Activated CD8-positive, alpha-beta T cell treated with anti-CD3 and anti-CD28 coated beads, Interleukin-2, amount 10 ng/mL, durations not matched to agents 7 days and 5 days (primary cell): ENCODE results near the gene KCTD7. TPM values are rescaled to one million over a fixed set of nuclear protein-coding genes. Genes with fewer than 3 reads are reported as not detected.
A peak's percentile ranks its signal among the peaks of the same experiment; 100 is the strongest.
"Not testable (repeated sequence)": the region's sequence is repeated elsewhere in the genome, so short reads cannot be mapped to it uniquely, and the experiment has no call there.

ENCODE experiments used
- ATAC-seq: fragments of 150-1000 bp; cut with Tn5 transposase; one replicate; pipeline ENCODE4 v1.10.0; 2021; ENCODE audit warnings: moderate library complexity
- CTCF ChIA-PET: fragments of 350-600 bp; sonication (Branson Sonifier 250); formaldehyde crosslinking; loops from one replicate; lab custom pipeline; 2021; ENCODE audit warnings: antibody characterized with exemption; lab: Charles Lee
- POLR2A ChIA-PET: fragments of 350-600 bp; sonication (Branson Sonifier 250); formaldehyde crosslinking; loops from one replicate; lab custom pipeline; 2021; ENCODE audit warnings: antibody characterized with exemption; lab: Charles Lee
- DNase-seq: peaks from one replicate; pipeline ENCODE4 v3.0.0-alpha.2; 2020
- H3K27ac Mint-ChIP-seq: one replicate; pipeline ENCODE4 v1.8.0; 2021; ENCODE audit warnings: mild to moderate bottlenecking, mixed read lengths
- H3K27me3 Mint-ChIP-seq: one replicate; pipeline ENCODE4 v1.8.0; 2021; ENCODE audit warnings: low read depth, mixed read lengths
- H3K36me3 Mint-ChIP-seq: one replicate; pipeline ENCODE4 v1.8.0; 2021; ENCODE audit warnings: low read depth, mixed read lengths
- H3K4me1 Mint-ChIP-seq: one replicate; pipeline ENCODE4 v1.8.0; 2021; ENCODE audit warnings: low read depth, mixed read lengths
- H3K4me3 Mint-ChIP-seq: one replicate; pipeline ENCODE4 v1.8.0; 2021; ENCODE audit warnings: mild to moderate bottlenecking, mixed read lengths
- H3K9me3 Mint-ChIP-seq: one replicate; pipeline ENCODE4 v1.8.0; 2022; ENCODE audit warnings: mixed read lengths; ENCODE audit not compliant: insufficient read depth
- total RNA-seq, 2 experiments: library from RNA; stranded (reverse); gene quantifications; one replicate each; pipeline ENCODE4 v1.2.3, GENCODE V29; 2021

KCTD7 gene
- total RNA-seq, 2 experiments from 2014 or later: 31.1 to 32.6 TPM

DNA sequence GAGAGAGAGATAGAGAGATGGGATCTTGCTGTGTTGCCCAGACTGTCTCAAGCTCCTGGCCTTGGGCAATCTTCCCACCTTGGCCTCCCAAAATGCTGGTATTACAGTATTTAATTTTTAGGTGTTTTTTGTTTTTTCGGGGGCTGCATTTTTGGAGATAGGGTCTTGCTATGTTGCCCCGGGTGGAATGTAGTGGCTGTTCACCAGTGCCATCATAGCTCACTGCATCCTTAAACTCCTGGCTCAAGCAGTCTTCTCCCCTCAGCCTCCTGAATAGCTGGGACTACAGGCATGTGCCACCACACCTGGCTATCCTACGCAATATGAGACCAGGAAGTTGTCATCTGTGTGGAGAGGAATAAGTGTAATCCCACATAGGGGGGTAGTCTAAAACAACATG, 42.4 kb downstream of the KCTD7 start:
- Mint-ChIP-seq H3K9me3 (no peaks in the 10 kb centered on the region), H3K4me1 (no peaks in the 10 kb centered on the region), H3K36me3 (no peaks in the 10 kb centered on the region), H3K27ac (no peak overlapping the region), H3K27me3 (no peaks in the 10 kb centered on the region), H3K4me3 (no peak overlapping the region)
- ATAC-seq (no peak), DNase-seq (no peak)
- CTCF ChIA-PET: no interaction called here
- POLR2A ChIA-PET: interaction anchor here (0.8 kb wide), 1 partner anchor 70 kb away, joined by 3 read pairs; the partner anchor contains the start of gene RABGEF1

DNA sequence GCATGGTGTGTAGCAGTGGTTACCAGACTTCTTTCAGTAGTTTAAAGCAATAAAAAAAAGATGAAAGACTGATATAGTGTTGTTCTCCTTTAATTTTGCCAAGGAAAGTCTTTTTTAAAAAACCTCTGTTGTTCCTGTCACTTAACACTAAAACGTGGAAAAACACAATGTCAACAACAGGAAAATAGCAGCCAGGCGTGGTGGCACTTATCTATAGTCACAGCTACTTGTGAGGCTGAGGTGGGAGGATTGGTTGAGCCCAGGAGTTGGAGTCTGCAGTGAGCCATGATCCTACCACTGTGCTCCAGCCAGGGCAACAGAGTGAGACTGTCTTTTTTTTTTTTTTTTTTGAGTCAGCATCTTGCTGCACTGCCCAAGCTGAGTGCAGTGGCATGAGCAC, 42.8 kb downstream of the KCTD7 start:
- POLR2A ChIA-PET, H3K4me1 Mint-ChIP-seq, CTCF ChIA-PET: not testable (repeated sequence)

DNA sequence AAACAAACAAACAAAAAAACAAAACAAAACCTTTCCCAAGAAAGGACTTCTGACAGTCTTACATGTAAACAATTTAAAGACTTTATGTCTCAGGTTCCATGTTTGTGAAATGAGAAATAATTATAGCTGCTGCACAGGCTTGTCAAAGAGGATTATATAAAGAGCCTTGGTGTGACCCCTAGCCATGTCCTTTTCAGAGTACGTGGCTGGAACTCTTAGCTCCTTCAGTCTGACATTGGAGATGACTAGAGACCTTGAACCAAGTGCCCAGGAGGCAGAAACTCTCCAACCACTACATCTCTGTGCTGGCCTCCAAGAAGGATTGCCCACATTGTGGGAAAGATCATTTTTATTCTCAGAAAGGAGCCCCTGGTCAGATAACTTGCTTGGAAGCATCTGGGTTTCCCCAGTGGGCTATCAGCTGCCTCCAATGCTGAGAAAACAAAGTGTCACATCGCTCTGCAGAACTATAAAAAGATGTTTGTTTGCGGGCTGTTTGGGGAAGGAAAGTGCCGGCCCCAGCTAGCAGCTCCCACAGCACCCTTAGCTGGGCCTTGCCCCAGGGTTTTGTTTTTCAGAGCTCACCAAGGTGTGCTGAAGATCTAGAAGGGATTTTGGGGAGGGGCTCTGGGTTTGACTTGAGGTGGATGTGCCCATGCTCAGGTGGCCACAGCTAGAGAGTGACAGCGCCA, 43.9 kb downstream of the KCTD7 start:
- CTCF ChIA-PET, H3K4me3 Mint-ChIP-seq, H3K27ac Mint-ChIP-seq, POLR2A ChIA-PET, H3K36me3 Mint-ChIP-seq, DNase-seq, H3K4me1 Mint-ChIP-seq, ATAC-seq, H3K9me3 Mint-ChIP-seq, H3K27me3 Mint-ChIP-seq: not testable (repeated sequence)

More for the DNA sequence above, 42.8 kb downstream of the KCTD7 start:
- not testable (repeated sequence) for H3K4me3 Mint-ChIP-seq, H3K36me3 Mint-ChIP-seq, H3K9me3 Mint-ChIP-seq, H3K27me3 Mint-ChIP-seq, DNase-seq, H3K27ac Mint-ChIP-seq, ATAC-seq

DNA sequence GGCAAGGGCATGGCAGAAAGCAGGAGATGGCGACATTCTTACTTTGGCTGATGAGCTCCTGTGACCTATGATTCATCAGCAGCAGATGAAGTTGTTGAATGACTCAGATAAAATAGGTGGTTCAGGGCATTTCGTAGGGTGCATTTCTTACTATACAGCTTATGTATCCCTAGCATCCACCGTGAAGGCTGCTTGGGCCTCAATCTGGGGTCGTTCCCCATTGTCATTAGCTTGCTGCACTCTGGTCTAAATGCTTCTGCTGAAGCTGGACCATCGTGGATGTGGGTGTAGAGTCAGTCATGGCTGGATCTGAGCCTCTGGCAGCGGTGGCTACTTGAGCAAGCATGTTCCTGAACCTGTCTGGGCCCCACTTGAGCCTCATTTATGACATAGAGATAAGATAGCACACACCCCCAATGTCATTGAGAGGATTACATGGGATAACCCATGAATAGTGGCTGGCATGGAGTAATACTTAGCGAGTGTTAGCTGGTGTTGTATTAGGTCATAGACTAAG, 44.5 kb downstream of the KCTD7 start:
- H3K9me3 Mint-ChIP-seq, H3K36me3 Mint-ChIP-seq, H3K27ac Mint-ChIP-seq, H3K27me3 Mint-ChIP-seq, H3K4me3 Mint-ChIP-seq, H3K4me1 Mint-ChIP-seq, DNase-seq, ATAC-seq, POLR2A ChIA-PET, CTCF ChIA-PET: not testable (repeated sequence)

DNA sequence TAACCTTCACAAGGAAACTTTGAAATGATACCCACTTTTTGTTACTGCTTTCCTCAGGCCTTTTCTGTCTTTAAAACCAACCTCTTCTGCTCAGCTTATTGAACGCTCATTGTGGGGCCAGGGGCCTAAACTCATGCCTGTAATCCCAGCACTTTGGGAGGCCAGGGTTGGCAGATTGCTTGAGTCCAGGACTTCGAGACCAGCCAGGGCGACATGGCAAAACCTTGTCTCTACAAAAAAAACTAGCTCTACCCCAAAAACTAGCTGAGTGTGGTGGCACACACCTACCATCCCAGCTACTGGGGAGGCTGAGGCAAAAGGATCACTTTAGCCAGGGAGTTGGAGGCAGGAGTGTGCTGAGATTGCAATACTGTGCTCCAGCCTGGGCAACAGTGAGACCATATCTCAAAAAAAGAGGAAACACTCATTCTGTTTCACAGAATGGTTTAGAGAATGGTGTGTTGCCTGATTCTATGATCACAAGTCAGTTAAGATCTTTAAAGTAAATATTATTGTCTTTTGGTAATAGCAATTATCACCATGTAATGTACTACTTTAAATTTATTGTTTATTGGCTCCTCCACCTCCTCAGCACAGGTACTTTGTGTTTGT, 51.1 kb downstream of the KCTD7 start:
- no peak for ATAC-seq
- ChIA-PET CTCF (no interaction called here), POLR2A (interaction anchor here (0.7 kb wide), 1 partner anchor 46 kb away, joined by 3 read pairs; no protein-coding TSS in a partner anchor)
- DNase-seq: no peak
- peak overlapping the region; percentile 43 for H3K27ac Mint-ChIP-seq
- no peak overlapping the region for H3K4me3 Mint-ChIP-seq
- peaks cover 23% of the 10 kb centered on the region for H3K4me1 Mint-ChIP-seq
- no peaks in the 10 kb centered on the region for H3K27me3 Mint-ChIP-seq
- H3K36me3 Mint-ChIP-seq: peaks cover 7% of the 10 kb centered on the region
- no peaks in the 10 kb centered on the region for H3K9me3 Mint-ChIP-seq

DNA sequence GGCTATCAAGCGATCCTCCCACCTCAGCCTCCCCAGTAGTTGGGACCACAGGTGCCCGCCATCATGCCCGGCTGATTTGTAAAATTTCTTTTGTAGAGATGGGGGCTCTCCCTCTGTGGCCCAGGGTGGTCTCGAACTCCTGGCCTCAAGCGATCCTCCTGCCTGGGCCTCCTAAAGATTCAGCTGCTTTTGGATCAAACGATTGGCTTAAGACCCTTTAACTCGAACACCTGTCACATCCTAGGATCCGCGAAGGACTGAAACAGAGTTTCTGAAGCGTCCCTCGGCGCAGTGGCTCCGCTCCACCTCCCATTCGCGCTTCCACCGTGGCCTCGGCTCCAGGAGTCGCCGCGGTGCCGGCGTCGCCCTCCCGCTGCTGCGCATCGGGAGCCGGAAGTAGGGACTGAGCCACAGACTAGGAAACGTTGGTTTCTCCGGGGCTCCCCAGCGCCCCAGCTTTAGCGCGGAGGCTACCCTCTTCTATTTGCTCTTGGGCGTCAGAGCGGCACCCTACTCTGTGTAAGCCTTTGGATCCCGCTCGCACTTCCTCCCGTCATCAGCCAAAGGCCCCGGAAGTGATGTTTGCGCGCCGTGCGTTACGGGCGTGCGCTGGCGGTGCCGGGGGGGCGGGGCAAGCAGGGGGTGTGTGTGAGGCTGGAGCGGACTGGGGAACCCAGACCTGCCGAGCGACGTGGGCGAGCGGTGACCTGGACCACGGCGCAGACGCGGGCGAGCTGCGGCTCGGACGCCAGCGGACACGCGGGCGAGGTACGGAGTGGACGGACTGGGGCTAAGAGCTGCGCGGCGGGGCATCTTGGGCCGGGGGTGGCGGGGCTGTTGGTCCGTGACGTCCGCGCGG, 53.0 kb downstream of the KCTD7 start:
- Mint-ChIP-seq H3K27me3 (no peaks in the 10 kb centered on the region), H3K4me3 (peak overlapping the region; percentile 89), H3K9me3 (no peaks in the 10 kb centered on the region), H3K36me3 (peaks cover 7% of the 10 kb centered on the region), H3K4me1 (peaks cover 24% of the 10 kb centered on the region), H3K27ac (peak overlapping the region; percentile 96)
- DNase-seq (peak; percentile 96), ATAC-seq (peak; percentile 97)
- POLR2A ChIA-PET: interaction anchor here (1.1 to 1.4 kb wide), 3 partner anchors 27 to 58 kb away, joined by 4 to 8 read pairs (median 5); no protein-coding TSS in a partner anchor
- CTCF ChIA-PET: interaction anchor here (0.9 kb wide), 1 partner anchor 162 kb away, joined by 3 read pairs; no protein-coding TSS in a partner anchor

DNA sequence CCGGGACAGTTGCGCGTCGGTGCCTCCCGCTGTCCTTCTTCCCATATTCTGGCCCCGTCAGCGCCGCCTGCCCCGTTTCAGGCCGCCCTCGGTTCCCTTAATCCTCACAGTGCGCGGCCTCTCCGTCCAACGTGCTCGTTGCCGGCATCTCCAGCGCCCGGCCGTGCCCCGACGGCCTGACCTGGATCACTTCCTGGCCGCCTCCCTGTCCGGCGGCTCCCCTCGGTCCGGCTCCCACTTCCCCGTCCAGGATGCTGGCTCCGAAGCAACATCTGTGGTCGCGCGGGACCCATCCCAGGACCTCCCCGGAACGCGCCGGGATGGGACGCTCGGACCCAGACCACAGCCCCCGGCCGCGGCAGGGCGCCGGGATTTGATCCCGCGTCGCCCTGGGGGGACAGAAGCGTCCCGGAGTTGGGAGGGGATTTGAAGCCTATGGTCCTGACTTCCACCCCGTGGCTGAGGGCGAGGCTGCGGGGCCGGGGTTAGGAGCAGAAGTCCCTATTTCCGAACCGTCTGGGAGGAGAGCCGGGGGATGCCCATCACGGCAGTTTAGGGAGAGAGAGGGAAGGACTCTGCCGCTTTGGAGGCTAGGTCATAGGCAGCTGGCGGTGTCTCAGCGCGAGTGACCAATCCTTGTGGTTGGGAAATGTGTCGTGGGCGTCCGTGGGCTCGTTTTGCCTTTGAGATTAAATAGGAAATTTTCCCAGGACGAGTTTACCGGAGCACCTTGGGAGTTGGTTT, 53.8 kb downstream of the KCTD7 start:
- POLR2A ChIA-PET: interaction anchor here (1.4 kb wide), 1 partner anchor 28 kb away, joined by 8 read pairs; no protein-coding TSS in a partner anchor
- ATAC-seq (peak; percentile 40), DNase-seq (peak; percentile 31)
- Mint-ChIP-seq H3K4me1 (peaks cover 24% of the 10 kb centered on the region), H3K9me3 (peaks cover under 1% of the 10 kb centered on the region), H3K4me3 (peak overlapping the region; percentile 89), H3K27ac (peak overlapping the region; percentile 96), H3K27me3 (no peaks in the 10 kb centered on the region), H3K36me3 (peaks cover 7% of the 10 kb centered on the region)
- CTCF ChIA-PET: no interaction called here

DNA sequence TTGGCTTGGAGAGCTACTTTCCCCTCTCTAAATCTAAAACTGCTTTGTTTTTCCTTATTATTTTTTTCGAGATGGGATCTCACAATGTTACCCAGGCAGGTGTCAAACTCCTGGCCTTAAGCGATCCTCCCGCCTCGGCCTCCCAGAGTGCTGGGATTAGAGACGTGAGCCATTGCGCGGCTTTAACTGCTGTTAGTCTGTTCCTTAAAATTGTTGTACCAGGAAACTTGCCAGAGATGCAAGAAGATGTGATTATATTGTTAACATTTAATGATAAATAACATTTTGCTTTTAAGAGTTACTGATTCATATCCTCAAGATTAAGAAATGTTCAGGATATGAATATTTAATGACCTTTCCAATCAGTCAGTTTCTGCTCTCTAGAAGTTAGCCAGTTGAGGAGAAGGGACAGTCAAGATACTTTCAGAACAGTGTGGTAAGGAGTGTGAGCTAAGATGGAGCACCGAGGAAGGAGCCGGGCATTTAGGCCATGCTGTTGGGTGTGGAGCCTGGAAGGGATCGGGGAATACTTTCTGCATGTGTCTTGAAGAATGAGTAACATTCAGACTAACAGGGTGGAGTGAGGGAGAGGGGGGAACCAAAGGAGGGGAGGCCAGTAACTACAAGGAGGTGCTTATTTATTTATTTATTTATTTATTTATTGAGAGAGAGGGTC, 54.6 kb downstream of the KCTD7 start:
- Mint-ChIP-seq H3K27ac (peak overlapping the region; percentile 4), H3K4me1 (peaks cover 24% of the 10 kb centered on the region), H3K36me3 (peaks cover 12% of the 10 kb centered on the region), H3K4me3 (peak overlapping the region; percentile 89)
- POLR2A ChIA-PET, CTCF ChIA-PET, DNase-seq, H3K27me3 Mint-ChIP-seq, ATAC-seq, H3K9me3 Mint-ChIP-seq: not testable (repeated sequence)

DNA sequence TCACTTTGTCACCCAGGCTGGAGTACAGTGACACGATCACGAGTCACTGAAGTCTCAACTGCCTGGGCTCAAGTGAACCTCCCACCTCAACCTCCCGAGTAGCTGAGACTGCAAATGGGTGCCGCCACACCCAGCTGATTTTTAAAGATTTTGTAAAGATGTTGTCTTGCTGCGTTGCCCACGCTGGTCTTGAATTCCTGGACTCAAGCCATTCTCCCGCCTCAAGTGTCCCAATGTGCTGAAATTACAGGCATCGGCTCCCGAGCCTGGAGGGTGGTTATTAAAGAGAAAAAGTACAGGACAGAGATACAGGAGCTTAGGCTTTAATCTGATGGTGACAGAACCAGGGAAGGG, 55.1 kb downstream of the KCTD7 start:
- DNase-seq (no peak), ATAC-seq (no peak)
- no peak overlapping the region for H3K4me3 Mint-ChIP-seq
- peaks cover 12% of the 10 kb centered on the region for H3K36me3 Mint-ChIP-seq
- H3K27ac Mint-ChIP-seq: no peak overlapping the region
- peaks cover 24% of the 10 kb centered on the region for H3K4me1 Mint-ChIP-seq
- no peaks in the 10 kb centered on the region for H3K27me3 Mint-ChIP-seq
- CTCF ChIA-PET: no interaction called here
- POLR2A ChIA-PET: no interaction called here
- H3K9me3 Mint-ChIP-seq: peaks cover 11% of the 10 kb centered on the region

DNA sequence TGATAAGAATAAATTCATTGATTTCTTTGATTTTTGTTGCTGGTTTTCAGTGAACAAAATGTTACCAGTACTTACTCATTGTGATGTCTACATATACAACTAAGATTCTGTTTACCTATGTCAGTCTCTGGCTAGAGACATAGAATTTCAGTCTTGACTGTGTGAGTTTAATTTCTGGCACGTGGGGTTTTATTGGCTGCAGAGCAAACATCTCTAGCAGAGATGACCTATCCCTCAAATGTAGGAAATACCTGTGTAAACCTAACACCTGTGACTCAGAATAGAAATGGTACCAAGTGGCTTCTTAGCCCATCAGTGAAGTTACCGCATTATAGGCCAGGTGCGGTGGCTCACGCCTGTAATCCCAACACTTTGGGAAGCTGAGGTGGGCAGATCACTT, 57.0 kb downstream of the KCTD7 start:
- CTCF ChIA-PET: interaction anchor here (1.1 kb wide), 1 partner anchor 49 kb away, joined by 3 read pairs; no protein-coding TSS in a partner anchor
- peaks cover 17% of the 10 kb centered on the region for H3K4me1 Mint-ChIP-seq
- H3K27ac Mint-ChIP-seq, H3K27me3 Mint-ChIP-seq, POLR2A ChIA-PET, ATAC-seq, H3K4me3 Mint-ChIP-seq, H3K36me3 Mint-ChIP-seq, DNase-seq: not testable (repeated sequence)
- H3K9me3 Mint-ChIP-seq: peaks cover 11% of the 10 kb centered on the region
